Measurements from ENCODE around the gene CCDC69. TPM values are rescaled to one million over a fixed set of nuclear protein-coding genes. Genes with fewer than 3 reads are reported as not detected.

The CCDC69 gene
- total and polyA plus RNA-seq, 2 donors (not counting 1 experiment from before 2014, with no cell fraction given) = 58.7 to 125 TPM

DNA sequence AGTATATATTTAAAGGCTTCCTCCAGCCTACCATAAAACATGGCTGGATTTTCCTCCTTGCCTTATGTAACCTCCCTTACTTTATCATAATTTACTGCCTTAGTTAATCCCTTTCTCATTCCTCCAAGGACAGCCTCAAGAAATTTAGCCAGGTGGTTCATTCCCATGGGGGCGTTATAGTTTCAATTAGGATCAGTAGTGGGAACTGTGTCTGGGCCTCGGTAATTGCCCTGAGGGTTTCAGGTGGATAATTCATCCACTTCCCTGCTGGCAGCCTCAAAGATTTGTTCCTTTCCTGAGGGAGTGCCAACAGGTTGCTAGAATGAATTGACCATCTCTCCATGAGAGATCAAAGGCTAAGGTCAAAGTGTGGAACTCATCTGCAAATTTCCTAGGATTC lies 24.8 kb upstream of the CCDC69 start:
- H3K36me3 ChIP-seq (replicated peaks in 1 of 2; ENCODE audit: control extremely low read depth in 1 of 2, control insufficient read depth in 1 of 2, extremely low read depth in 1 of 2, insufficient read depth in 2 of 2, low read length in 1 of 2) = no peaks in the 10 kb centered on the region
- H3K4me2 ChIP-seq (replicated peaks; ENCODE audit: low read depth, low read length, poor library complexity, severe bottlenecking) = no peak overlapping the region
- TF ChIP-seq, protein P1, sequence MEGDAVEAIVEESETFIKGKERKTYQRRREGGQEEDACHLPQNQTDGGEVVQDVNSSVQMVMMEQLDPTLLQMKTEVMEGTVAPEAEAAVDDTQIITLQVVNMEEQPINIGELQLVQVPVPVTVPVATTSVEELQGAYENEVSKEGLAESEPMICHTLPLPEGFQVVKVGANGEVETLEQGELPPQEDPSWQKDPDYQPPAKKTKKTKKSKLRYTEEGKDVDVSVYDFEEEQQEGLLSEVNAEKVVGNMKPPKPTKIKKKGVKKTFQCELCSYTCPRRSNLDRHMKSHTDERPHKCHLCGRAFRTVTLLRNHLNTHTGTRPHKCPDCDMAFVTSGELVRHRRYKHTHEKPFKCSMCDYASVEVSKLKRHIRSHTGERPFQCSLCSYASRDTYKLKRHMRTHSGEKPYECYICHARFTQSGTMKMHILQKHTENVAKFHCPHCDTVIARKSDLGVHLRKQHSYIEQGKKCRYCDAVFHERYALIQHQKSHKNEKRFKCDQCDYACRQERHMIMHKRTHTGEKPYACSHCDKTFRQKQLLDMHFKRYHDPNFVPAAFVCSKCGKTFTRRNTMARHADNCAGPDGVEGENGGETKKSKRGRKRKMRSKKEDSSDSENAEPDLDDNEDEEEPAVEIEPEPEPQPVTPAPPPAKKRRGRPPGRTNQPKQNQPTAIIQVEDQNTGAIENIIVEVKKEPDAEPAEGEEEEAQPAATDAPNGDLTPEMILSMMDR (IDR thresholded peaks at IDR 0.05) = no peak
- TF ChIP-seq EZH2 (IDR thresholded peaks at IDR 0.05; ENCODE audit: borderline replicate concordance, insufficient read depth, low read depth, low read length, poor library complexity, severe bottlenecking) = no peak
- H3K27me3 ChIP-seq (replicated peaks in 1 of 4; ENCODE audit: control extremely low read depth in 1 of 4, control insufficient read depth in 3 of 4, insufficient read depth in 4 of 4, low read length in 3 of 4) = no peaks in the 10 kb centered on the region
- Mint-ChIP-seq H3K27ac (no peak overlapping the region), H3K4me1 (peaks cover 26% of the 10 kb centered on the region), H3K9me3 (ENCODE audit: insufficient read depth) (no peaks in the 10 kb centered on the region), H3K27me3 (no peaks in the 10 kb centered on the region), H3K4me3 (no peak overlapping the region)
- no CpG with 5 or more reads among the region's 2 CpGs for WGBS (ENCODE audit: insufficient coverage)
- H3K4me3 ChIP-seq (ENCODE audit: control extremely low read depth in 1 of 5, extremely low read depth in 1 of 5, insufficient read depth in 1 of 5, low read depth in 2 of 5, low read length in 4 of 5) = no peak overlapping the region
- H3K79me2 ChIP-seq (ENCODE audit: control insufficient read depth, insufficient read depth, low read length) = peaks cover 18% of the 10 kb centered on the region
- no peak for DNase-seq
- H3K9me3 ChIP-seq (ENCODE audit: control extremely low read depth in 1 of 3, control insufficient read depth in 2 of 3, insufficient read depth in 1 of 3, low read length in 2 of 3) = no peaks in the 10 kb centered on the region
- no peak overlapping the region for H3K27ac ChIP-seq (ENCODE audit: low read length in 2 of 2)
- no peak overlapping the region for H3K9ac ChIP-seq (ENCODE audit: low read length)
- peaks cover 6% of the 10 kb centered on the region for H4K20me1 ChIP-seq (ENCODE audit: control insufficient read depth, insufficient read depth, low read length, poor library complexity, severe bottlenecking)
- ChIA-PET POLR2A (no interaction called here), CTCF (interaction anchor here (2.8 kb wide), 1 partner anchor 123 kb away, joined by 14 read pairs; no protein-coding TSS in a partner anchor)
- H2AFZ ChIP-seq (ENCODE audit: insufficient read depth, low read depth, low read length, poor library complexity, severe bottlenecking) = no peak overlapping the region
- H3K4me1 ChIP-seq (ENCODE audit: control insufficient read depth in 2 of 2, insufficient read depth in 2 of 2, low read length in 2 of 2) = peaks cover 9 to 20% of the 10 kb centered on the region in 2 donors
- intact Hi-C loops (cut with micrococcal nuclease) = no loop called here
- no peak for ATAC-seq (ENCODE audit: low read depth)

GRCh38 chr5:151245680-151246219 lies 21.9 kb upstream of the CCDC69 start:
- no peak for DNase-seq
- Histone ChIP-seq H3K4me2 (replicated peaks; ENCODE audit: low read depth, low read length, poor library complexity, severe bottlenecking) (no peak overlapping the region), H4K20me1 (ENCODE audit: control insufficient read depth, insufficient read depth, low read length, poor library complexity, severe bottlenecking) (no peaks in the 10 kb centered on the region), H3K4me1 (ENCODE audit: control insufficient read depth in 2 of 2, insufficient read depth in 2 of 2, low read length in 2 of 2) (peaks cover 23 to 27% of the 10 kb centered on the region in 2 donors), H2AFZ (ENCODE audit: insufficient read depth, low read depth, low read length, poor library complexity, severe bottlenecking) (no peak overlapping the region), H3K4me3 (ENCODE audit: control extremely low read depth in 1 of 5, extremely low read depth in 1 of 5, insufficient read depth in 1 of 5, low read depth in 2 of 5, low read length in 4 of 5) (no peak overlapping the region), H3K27ac (ENCODE audit: low read length in 2 of 2) (no peak overlapping the region), H3K79me2 (ENCODE audit: control insufficient read depth, insufficient read depth, low read length) (peaks cover 20% of the 10 kb centered on the region), H3K27me3 (replicated peaks in 1 of 4; ENCODE audit: control extremely low read depth in 1 of 4, control insufficient read depth in 3 of 4, insufficient read depth in 4 of 4, low read length in 3 of 4) (no peaks in the 10 kb centered on the region), H3K9me3 (ENCODE audit: control extremely low read depth in 1 of 3, control insufficient read depth in 2 of 3, insufficient read depth in 1 of 3, low read length in 2 of 3) (no peaks in the 10 kb centered on the region), H3K9ac (ENCODE audit: low read length) (no peak overlapping the region), H3K36me3 (replicated peaks in 1 of 2; ENCODE audit: control extremely low read depth in 1 of 2, control insufficient read depth in 1 of 2, extremely low read depth in 1 of 2, insufficient read depth in 2 of 2, low read length in 1 of 2) (no peaks in the 10 kb centered on the region)
- no CpG with 5 or more reads among the region's 4 CpGs for whole genome bisulfite sequencing (ENCODE audit: insufficient coverage)
- Mint-ChIP-seq H3K9me3 (ENCODE audit: insufficient read depth) (no peaks in the 10 kb centered on the region), H3K27me3 (no peaks in the 10 kb centered on the region), H3K27ac (peak overlapping the region; percentile 20), H3K4me1 (peaks cover 43% of the 10 kb centered on the region), H3K4me3 (no peak overlapping the region)
- POLR2A ChIA-PET = no interaction called here
- CTCF ChIA-PET = no interaction called here
- TF ChIP-seq, protein P1 (IDR thresholded peaks at IDR 0.05) = no peak
- no peak for TF ChIP-seq EZH2 (IDR thresholded peaks at IDR 0.05; ENCODE audit: borderline replicate concordance, insufficient read depth, low read depth, low read length, poor library complexity, severe bottlenecking)
- intact Hi-C loops (cut with micrococcal nuclease) = no loop called here
- ATAC-seq (ENCODE audit: low read depth) = no peak

Measured in B cell (primary cell).